Renal pelvis (tissue), 4 donors: ENCODE results near the gene DAZAP1. TPM values are rescaled to one million over a fixed set of nuclear protein-coding genes. Genes with fewer than 3 reads are reported as not detected.
"Not testable (repeated sequence)": the region's sequence is repeated elsewhere in the genome, so short reads cannot be mapped to it uniquely, and the experiment has no call there.

Experiments
- DNase-seq: peaks from one replicate; pipeline ENCODE4 v3.0.0-alpha.2; 2013
- polyA plus RNA-seq, 3 donors: library from polyadenylated mRNA; unstranded; fragments of 120-200 nt; gene quantifications; one replicate each; pipeline ENCODE4 v1.2.1, GENCODE V29; 2013; ENCODE audit not compliant: insufficient read length in 3 of 3

The DAZAP1 gene
- polyA plus RNA-seq, 3 donors, result 85.2 to 99.4 (median 98.2) TPM

GRCh38 chr19:1470305-1471009 lies 63.1 kb downstream of the DAZAP1 start:
- DNase-seq, result no peak

GRCh38 chr19:1471010-1471514 lies 63.7 kb downstream of the DAZAP1 start:
- no peak for DNase-seq

- no peak for DNase-seq
These were observed 64.3 kb downstream of the DAZAP1 start for GRCh38 chr19:1471515-1472160.

GRCh38 chr19:1472231-1473084 lies 65.1 kb downstream of the DAZAP1 start:
- no peak for DNase-seq

GRCh38 chr19:1473085-1473851 lies 65.9 kb downstream of the DAZAP1 start:
- DNase-seq, result no peak

- DNase-seq, result no peak
These were observed 66.8 kb downstream of the DAZAP1 start for GRCh38 chr19:1474011-1474764.

- no peak for DNase-seq
These were observed 67.5 kb downstream of the DAZAP1 start for GRCh38 chr19:1474765-1475351.

- no peak for DNase-seq
These were observed 68.5 kb downstream of the DAZAP1 start for GRCh38 chr19:1475751-1476437.

- DNase-seq, result not testable (repeated sequence)
These were observed 69.7 kb downstream of the DAZAP1 start for GRCh38 chr19:1477056-1477455.

GRCh38 chr19:1478934-1479707 lies 71.7 kb downstream of the DAZAP1 start, which contains the start of gene C19orf25:
TSS of gene C19orf25 (minus strand) at chr19:1479215. CDS start at chr19:1478903, 312 bp downstream.
- DNase-seq, result peak; percentile 92

GRCh38 chr19:1481224-1481892 lies 74.0 kb downstream of the DAZAP1 start:
- DNase-seq, result no peak

- DNase-seq, result no peak
These were observed 74.5 kb downstream of the DAZAP1 start for GRCh38 chr19:1481893-1482360.

GRCh38 chr19:1482361-1483130 lies 75.2 kb downstream of the DAZAP1 start:
- no peak for DNase-seq

- no peak for DNase-seq
These were observed 76.0 kb downstream of the DAZAP1 start for GRCh38 chr19:1483131-1483978.

- no peak for DNase-seq
These were observed 76.6 kb downstream of the DAZAP1 start for GRCh38 chr19:1483979-1484428.
